Measurements from ENCODE around the gene HAGH. TPM values are rescaled to one million over a fixed set of nuclear protein-coding genes. Genes with fewer than 3 reads are reported as not detected.
A peak's percentile ranks its signal among the peaks of the same experiment; 100 is the strongest.

The HAGH gene
- total and polyA plus RNA-seq, 10 of the 15 experiments (the other 5 are each of a cell fraction or from before 2014, with no cell fraction given), result 2.0 to 50.1 (median 22.4) TPM

- TF ChIP-seq ZNF207 (IDR thresholded peaks at IDR 0.05; ENCODE audit: borderline replicate concordance) (peak; percentile 36; the same call in 1 of the 2 replicates), KAT2A (conservative IDR thresholded peaks at IDR 0.05; ENCODE audit: control insufficient read depth, low read depth, low read length) (no peak), PML (IDR thresholded peaks at IDR 0.05; ENCODE audit: low read length) (peak; percentile 39; the same call in 1 of the 2 replicates), POLR2A (IDR thresholded peaks at IDR 0.05; ENCODE audit: low read depth, low read length) (peak; percentile 74), SUZ12 (IDR thresholded peaks at IDR 0.05; ENCODE audit: unreplicated experiment) (no peak), MTA3 (IDR thresholded peaks at IDR 0.05; ENCODE audit: borderline replicate concordance, low read length) (peak; percentile 92; the same call in 1 of the 2 replicates), RB1 (IDR thresholded peaks at IDR 0.05; ENCODE audit: borderline replicate concordance) (peak; percentile 15; the same call in 1 of the 2 replicates), MLLT1 (IDR thresholded peaks at IDR 0.05) (peak; percentile 70; the same call in 1 of the 2 replicates), RUNX3 (IDR thresholded peaks at IDR 0.05; ENCODE audit: low read length) (no peak), USF2 (IDR thresholded peaks at IDR 0.05; ENCODE audit: borderline replicate concordance, low read depth, low read length) (no peak), NFXL1 (IDR thresholded peaks at IDR 0.05; ENCODE audit: borderline replicate concordance) (no peak), CBFB (IDR thresholded peaks at IDR 0.05; ENCODE audit: low read depth) (no peak), CHD2 (IDR thresholded peaks at IDR 0.05; ENCODE audit: borderline replicate concordance, low read depth, low read length) (no peak), CREM (IDR thresholded peaks at IDR 0.05; ENCODE audit: low read depth) (no peak), EP300 (IDR thresholded peaks at IDR 0.05; ENCODE audit: borderline replicate concordance in 1 of 2, control insufficient read depth in 1 of 2, low read depth in 2 of 2, low read length in 2 of 2) (no peak), JUND (IDR thresholded peaks at IDR 0.05; ENCODE audit: low read depth, low read length) (no peak), NFYA (IDR thresholded peaks at IDR 0.05; ENCODE audit: borderline replicate concordance, low read depth, low read length) (no peak), STAT3 (IDR thresholded peaks at IDR 0.05; ENCODE audit: low read depth, low read length) (no peak), E2F8 (IDR thresholded peaks at IDR 0.05; ENCODE audit: low read depth, partially characterized antibody) (no peak), JUNB (IDR thresholded peaks at IDR 0.05) (no peak), SMAD5 (IDR thresholded peaks at IDR 0.05; ENCODE audit: low read depth) (peak; percentile 53; the same call in 1 of the 2 replicates), POLR2AphosphoS2 (IDR thresholded peaks at IDR 0.05; ENCODE audit: low read depth, low read length) (peak; percentile 72), HDGF (IDR thresholded peaks at IDR 0.05) (peak; percentile 52; the same call in 1 of the 2 replicates), RAD51 (IDR thresholded peaks at IDR 0.05) (no peak)
Measured at GRCh38 chr16:1770328-1771187, 56.1 kb downstream of the HAGH start (continued).
